ENCODE results near the gene CEP57. TPM values are rescaled to one million over a fixed set of nuclear protein-coding genes. Genes with fewer than 3 reads are reported as not detected.

The CEP57 gene
- total RNA-seq, 4 donors from 2014 or later = 21.4 to 52.1 (median 27.1) TPM

DNA sequence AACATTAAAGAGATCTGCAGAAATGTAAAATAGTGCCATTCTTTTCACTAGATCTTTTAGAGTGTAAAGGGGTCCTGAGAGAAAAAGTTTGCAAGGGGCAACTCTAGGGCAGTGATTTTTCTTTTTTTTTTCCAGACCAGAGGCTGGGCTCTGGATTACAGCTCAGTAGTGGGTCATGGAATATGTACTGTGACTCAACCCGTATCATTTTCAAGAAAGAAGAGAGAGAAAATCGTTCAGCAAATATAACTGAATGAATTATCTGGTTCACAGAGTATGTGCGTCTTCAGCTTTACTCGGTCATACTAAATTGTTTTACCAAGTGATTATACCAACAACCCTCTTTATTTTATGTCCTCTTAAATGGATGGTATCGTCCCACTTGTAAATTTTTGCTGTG is 3.8 kb downstream of the CEP57 start:
- H3K4me3 ChIP-seq = no peak overlapping the region
- no peak for TF ChIP-seq POLR2AphosphoS5 (IDR thresholded peaks at IDR 0.05)
- TF ChIP-seq, protein P1, sequence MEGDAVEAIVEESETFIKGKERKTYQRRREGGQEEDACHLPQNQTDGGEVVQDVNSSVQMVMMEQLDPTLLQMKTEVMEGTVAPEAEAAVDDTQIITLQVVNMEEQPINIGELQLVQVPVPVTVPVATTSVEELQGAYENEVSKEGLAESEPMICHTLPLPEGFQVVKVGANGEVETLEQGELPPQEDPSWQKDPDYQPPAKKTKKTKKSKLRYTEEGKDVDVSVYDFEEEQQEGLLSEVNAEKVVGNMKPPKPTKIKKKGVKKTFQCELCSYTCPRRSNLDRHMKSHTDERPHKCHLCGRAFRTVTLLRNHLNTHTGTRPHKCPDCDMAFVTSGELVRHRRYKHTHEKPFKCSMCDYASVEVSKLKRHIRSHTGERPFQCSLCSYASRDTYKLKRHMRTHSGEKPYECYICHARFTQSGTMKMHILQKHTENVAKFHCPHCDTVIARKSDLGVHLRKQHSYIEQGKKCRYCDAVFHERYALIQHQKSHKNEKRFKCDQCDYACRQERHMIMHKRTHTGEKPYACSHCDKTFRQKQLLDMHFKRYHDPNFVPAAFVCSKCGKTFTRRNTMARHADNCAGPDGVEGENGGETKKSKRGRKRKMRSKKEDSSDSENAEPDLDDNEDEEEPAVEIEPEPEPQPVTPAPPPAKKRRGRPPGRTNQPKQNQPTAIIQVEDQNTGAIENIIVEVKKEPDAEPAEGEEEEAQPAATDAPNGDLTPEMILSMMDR (IDR thresholded peaks at IDR 0.05) = no peak
- no peak for TF ChIP-seq EP300 (IDR thresholded peaks at IDR 0.05)
- no peak for TF ChIP-seq POLR2A (IDR thresholded peaks at IDR 0.05)
- H3K9me3 ChIP-seq = no peaks in the 10 kb centered on the region
- ATAC-seq = no peak
- no peaks in the 10 kb centered on the region for H3K27me3 ChIP-seq
- no peak overlapping the region for H3K27ac ChIP-seq
- H3K4me1 ChIP-seq = peaks cover 0 to 21% (median 8%) of the 10 kb centered on the region in 3 donors
- H3K36me3 ChIP-seq = peaks cover 0 to under 1% of the 10 kb centered on the region in 2 donors
- WGBS, 2 donors (ENCODE audit: low coverage in 1 of 2) = 84 to 92% methylated on average over 5 of the region's 5 CpGs

DNA sequence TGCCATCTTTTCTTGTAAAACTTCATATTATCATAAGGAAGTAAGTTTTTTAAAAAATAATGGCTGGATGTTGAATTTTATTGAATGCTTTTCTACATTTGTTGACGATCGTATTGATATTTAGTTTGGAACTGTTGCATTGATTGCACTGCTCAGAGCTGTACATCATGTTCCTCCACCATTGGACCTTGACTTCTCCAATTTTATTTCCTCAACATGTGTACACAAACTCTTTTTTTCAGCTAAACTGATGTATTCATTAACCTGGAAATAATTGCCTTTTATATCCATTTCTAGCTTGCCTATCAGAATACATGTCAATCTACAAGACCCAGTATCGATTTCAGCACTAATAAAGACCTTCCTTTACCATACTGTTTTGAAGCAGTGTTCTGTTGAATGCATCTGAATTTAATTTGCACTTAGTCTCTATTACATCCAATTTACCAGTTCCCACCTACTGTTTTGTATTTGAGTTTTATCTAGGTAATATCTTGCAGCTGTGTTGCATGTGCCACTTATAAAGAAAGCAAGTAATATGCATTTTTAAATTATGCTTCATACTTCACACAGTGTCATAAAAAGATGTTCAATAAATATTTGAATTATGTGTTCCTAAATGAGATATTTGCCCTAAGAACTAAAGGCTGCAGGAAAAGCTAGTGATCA is 5.5 kb downstream of the CEP57 start:
- Histone ChIP-seq H3K9me3 (no peaks in the 10 kb centered on the region), H3K4me3 (no peak overlapping the region), H3K27ac (no peak overlapping the region), H3K36me3 (peaks cover 0 to 17% of the 10 kb centered on the region in 2 donors), H3K4me1 (peaks cover 0 to 21% (median 8%) of the 10 kb centered on the region in 3 donors), H3K27me3 (no peaks in the 10 kb centered on the region)
- TF ChIP-seq EP300 (IDR thresholded peaks at IDR 0.05) (no peak), POLR2AphosphoS5 (IDR thresholded peaks at IDR 0.05) (no peak)
- ATAC-seq = no peak
- 100% methylated on average over 3 of the region's 3 CpGs for WGBS, 2 donors (ENCODE audit: low coverage in 1 of 2)

DNA sequence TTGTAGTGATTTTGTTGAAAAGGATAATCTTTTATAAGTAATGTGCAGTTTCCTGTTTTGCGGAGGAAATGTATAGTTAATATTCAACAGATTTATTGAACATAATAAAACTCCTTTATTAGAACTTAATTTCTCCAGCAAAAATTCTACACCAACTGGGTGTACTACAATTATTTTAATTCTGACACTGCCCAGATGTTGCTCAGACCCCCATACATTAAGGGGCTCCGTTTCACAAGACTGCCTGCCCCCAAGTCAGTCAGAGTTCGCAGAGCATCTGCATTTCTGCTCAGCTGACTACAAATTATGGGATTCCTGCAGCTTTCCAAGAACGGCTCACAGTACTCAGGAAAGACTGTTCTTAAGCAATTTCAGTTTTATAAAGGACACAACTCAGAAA is 6.2 kb downstream of the CEP57 start:
- Histone ChIP-seq H3K36me3 (peaks cover 0 to 25% of the 10 kb centered on the region in 2 donors), H3K27ac (no peak overlapping the region), H3K4me1 (peaks cover 0 to 16% (median 4%) of the 10 kb centered on the region in 3 donors), H3K9me3 (no peaks in the 10 kb centered on the region), H3K27me3 (no peaks in the 10 kb centered on the region), H3K4me3 (no peak overlapping the region)
- TF ChIP-seq EP300 (IDR thresholded peaks at IDR 0.05) (no peak), POLR2A (IDR thresholded peaks at IDR 0.05) (no peak), POLR2AphosphoS5 (IDR thresholded peaks at IDR 0.05) (no peak)
- TF ChIP-seq, protein P1 (IDR thresholded peaks at IDR 0.05) = no peak
- 74 to 88% methylated on average over 4 of the region's 4 CpGs for WGBS, 2 donors (ENCODE audit: low coverage in 1 of 2)
- no peak for ATAC-seq

DNA sequence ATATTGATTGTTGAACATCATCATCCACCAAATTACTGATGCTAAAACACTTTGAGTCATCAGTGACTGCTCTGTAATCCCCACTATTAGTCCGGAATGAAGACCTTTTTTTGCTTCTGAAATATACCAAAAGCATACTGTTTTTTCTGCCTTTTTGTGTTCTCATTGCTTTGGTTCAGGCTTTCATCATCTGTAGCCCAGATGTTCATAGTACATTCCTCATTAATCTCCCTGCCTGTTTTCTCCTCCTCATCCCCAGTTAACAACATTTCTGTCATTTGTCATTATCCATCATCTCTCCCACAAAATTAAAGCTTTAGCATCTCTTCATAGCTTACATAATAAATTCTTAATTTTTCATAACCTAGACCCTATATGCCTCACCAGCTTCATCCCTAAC is 9.2 kb downstream of the CEP57 start:
- no peaks in the 10 kb centered on the region for H3K9me3 ChIP-seq
- no peak overlapping the region for H3K27ac ChIP-seq
- TF ChIP-seq POLR2AphosphoS5 (IDR thresholded peaks at IDR 0.05) (no peak), EP300 (IDR thresholded peaks at IDR 0.05) (no peak), POLR2A (IDR thresholded peaks at IDR 0.05) (no peak)
- TF ChIP-seq, protein P1 (IDR thresholded peaks at IDR 0.05) = no peak
- 71% methylated on average over 1 of the region's 1 CpG for WGBS, 2 donors (ENCODE audit: low coverage in 1 of 2)
- no peaks in the 10 kb centered on the region for H3K27me3 ChIP-seq
- H3K36me3 ChIP-seq = peaks cover 0 to 39% of the 10 kb centered on the region in 2 donors
- no peaks in the 10 kb centered on the region for H3K4me1 ChIP-seq
- no peak overlapping the region for H3K4me3 ChIP-seq
- ATAC-seq = no peak

DNA sequence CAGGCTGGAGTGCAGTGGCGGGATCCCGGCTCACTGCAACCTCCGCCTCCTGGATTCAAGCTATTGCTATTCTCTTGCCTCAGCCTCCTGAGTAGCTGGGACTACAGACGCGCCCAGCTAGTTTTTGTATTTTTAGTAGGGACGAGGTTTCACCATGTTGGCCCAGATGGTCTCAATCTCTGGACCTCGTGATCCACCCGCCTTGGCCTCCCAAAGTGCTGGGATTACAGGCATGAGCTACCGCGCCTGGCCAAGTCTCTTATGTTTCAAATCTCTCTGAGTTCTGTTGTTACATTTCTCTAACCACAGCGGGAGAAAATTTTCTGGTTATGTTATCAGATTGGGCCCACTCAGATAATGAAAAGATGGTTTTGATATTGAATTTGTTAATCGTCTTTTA is 10.1 kb downstream of the CEP57 start:
- ATAC-seq = no peak
- TF ChIP-seq EP300 (IDR thresholded peaks at IDR 0.05) = no peak
- no peak for TF ChIP-seq POLR2AphosphoS5 (IDR thresholded peaks at IDR 0.05)
- TF ChIP-seq, protein P1 (IDR thresholded peaks at IDR 0.05) = no peak
- TF ChIP-seq POLR2A (IDR thresholded peaks at IDR 0.05) = no peak
- Histone ChIP-seq H3K4me3 (no peak overlapping the region), H3K27ac (no peak overlapping the region), H3K9me3 (no peaks in the 10 kb centered on the region), H3K27me3 (no peaks in the 10 kb centered on the region), H3K4me1 (no peaks in the 10 kb centered on the region), H3K36me3 (peaks cover 0 to 39% of the 10 kb centered on the region in 2 donors)
- WGBS, 2 donors (ENCODE audit: low coverage in 1 of 2) = 88 to 90% methylated on average over 4 to 5 of the region's 12 CpGs
